HepG2 (cell line): ENCODE data around the gene PKD1L1.

ENCODE experiments used
- ARID4A ChIP-seq: sonication (generic); formaldehyde crosslinking; IDR thresholded peaks from 2 replicates; pipeline ENCODE4 v1.5.0; 2020; ENCODE audit warnings: mild to moderate bottlenecking, missing genetic modification reagents, borderline replicate concordance
- BRF2 ChIP-seq: sonication (generic); formaldehyde crosslinking; IDR thresholded peaks from 2 replicates; pipeline ENCODE4 v1.8.1; 2022; ENCODE audit warnings: mild to moderate bottlenecking, missing genetic modification reagents
- CSRNP2 ChIP-seq: sonication (generic); formaldehyde crosslinking; conservative IDR thresholded peaks from 2 replicates; pipeline ENCODE4 v1.8.0; 2022; ENCODE audit warnings: low read depth, missing genetic modification reagents
- LCORL ChIP-seq, 2 experiments: fragments of 450-650 bp in 1 of 2; sonication (generic) in 1 of 2; formaldehyde crosslinking in 1 of 2; IDR thresholded peaks; 2 replicates each; pipeline versions ENCODE4 v1.5.0 to v1.6.1; 2017 to 2020; ENCODE audit warnings: antibody characterized with exemption in 1 of 2, missing genetic modification reagents in 1 of 2
- ZC3H4 ChIP-seq: sonication (generic); formaldehyde crosslinking; IDR thresholded peaks from 2 replicates; pipeline ENCODE4 v1.4.0; 2020; ENCODE audit warnings: missing genetic modification reagents, borderline replicate concordance
- ZNF234 ChIP-seq: sonication (generic); formaldehyde crosslinking; conservative IDR thresholded peaks from 2 replicates; pipeline ENCODE4 v1.5.1; 2020; ENCODE audit warnings: mild to moderate bottlenecking, missing genetic modification reagents
- ZNF761 ChIP-seq: sonication (generic); formaldehyde crosslinking; conservative IDR thresholded peaks from 2 replicates; pipeline ENCODE4 v1.4.0; 2020; ENCODE audit warnings: mild to moderate bottlenecking, missing genetic modification reagents

GRCh38 chr7:47739891-47740290 lies 208.4 kb downstream of the PKD1L1 start:
- no peak for TF ChIP-seq ARID4A (CRISPR knock-in tag)
- no peak for TF ChIP-seq ZC3H4 (CRISPR knock-in tag)
- TF ChIP-seq LCORL (IDR thresholded peaks at IDR 0.05) = no peak
- TF ChIP-seq LCORL (CRISPR knock-in tag; IDR thresholded peaks at IDR 0.05) = no peak
- no peak for TF ChIP-seq BRF2 (CRISPR knock-in tag)
- TF ChIP-seq CSRNP2 (CRISPR knock-in tag) = no peak
- TF ChIP-seq ZNF761 (CRISPR knock-in tag) = no peak
- TF ChIP-seq ZNF234 = no peak
